Peyer's patch (tissue), 4 donors: ENCODE data around the gene STING1.

ENCODE experiments used
- POLR2A ChIP-seq, 2 donors: fragments of 450-650 bp; IDR thresholded peaks; one replicate each; pipeline ENCODE4 v1.5.1; 2017; ENCODE audit warnings: antibody characterized with exemption in 2 of 2, mild to moderate bottlenecking in 2 of 2, moderate library complexity in 2 of 2
- TF ChIP-seq, protein P1 (sequence below), 6 experiments: fragments of 450-650 bp in 4 of 6; fragments of 200-600 bp in 2 of 6; sonication (generic) in 1 of 6; IDR thresholded peaks; one replicate each; pipeline ENCODE4 v1.5.1; 2017 to 2019; ENCODE audit warnings: antibody characterized with exemption in 6 of 6, mild to moderate bottlenecking in 3 of 6, moderate library complexity in 1 of 6

DNA sequence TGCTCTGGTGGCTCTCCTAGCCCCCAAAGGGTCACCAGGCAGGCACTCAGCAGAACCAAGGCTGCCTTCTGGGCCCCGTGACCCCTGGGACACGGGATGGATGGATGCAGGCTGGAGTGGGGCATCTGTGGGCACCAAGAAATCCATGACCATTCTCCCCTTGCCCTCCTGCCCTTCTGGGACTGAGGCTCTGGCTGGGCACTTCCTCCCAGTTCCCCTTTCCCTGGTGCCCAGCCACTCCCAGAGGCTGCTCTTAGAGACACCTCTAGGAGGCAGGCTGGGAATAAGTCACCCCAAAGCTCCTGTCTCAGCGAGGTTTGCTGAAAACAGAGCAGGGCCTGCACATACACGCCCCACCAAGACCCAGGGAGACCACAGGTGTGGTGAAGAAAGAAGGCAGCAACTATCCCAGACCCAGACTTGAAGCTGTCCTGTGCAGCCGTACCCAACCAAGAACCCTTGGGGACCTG lies 943 bp downstream of the STING1 start:
- TF ChIP-seq, protein P1, sequence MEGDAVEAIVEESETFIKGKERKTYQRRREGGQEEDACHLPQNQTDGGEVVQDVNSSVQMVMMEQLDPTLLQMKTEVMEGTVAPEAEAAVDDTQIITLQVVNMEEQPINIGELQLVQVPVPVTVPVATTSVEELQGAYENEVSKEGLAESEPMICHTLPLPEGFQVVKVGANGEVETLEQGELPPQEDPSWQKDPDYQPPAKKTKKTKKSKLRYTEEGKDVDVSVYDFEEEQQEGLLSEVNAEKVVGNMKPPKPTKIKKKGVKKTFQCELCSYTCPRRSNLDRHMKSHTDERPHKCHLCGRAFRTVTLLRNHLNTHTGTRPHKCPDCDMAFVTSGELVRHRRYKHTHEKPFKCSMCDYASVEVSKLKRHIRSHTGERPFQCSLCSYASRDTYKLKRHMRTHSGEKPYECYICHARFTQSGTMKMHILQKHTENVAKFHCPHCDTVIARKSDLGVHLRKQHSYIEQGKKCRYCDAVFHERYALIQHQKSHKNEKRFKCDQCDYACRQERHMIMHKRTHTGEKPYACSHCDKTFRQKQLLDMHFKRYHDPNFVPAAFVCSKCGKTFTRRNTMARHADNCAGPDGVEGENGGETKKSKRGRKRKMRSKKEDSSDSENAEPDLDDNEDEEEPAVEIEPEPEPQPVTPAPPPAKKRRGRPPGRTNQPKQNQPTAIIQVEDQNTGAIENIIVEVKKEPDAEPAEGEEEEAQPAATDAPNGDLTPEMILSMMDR (IDR thresholded peaks at IDR 0.05) = no peak
- no peak for TF ChIP-seq POLR2A (IDR thresholded peaks at IDR 0.05)
